Brain microvascular endothelial cell (primary cell): ENCODE measurements around the gene DENND2A.

ENCODE experiments used
- DNase-seq: peaks from one replicate; pipeline ENCODE4 v3.0.0-alpha.2; 2020
- H3K27ac ChIP-seq: fragments of 250-450 bp; sonication (Bioruptor Pico); 2 replicates; pipeline ENCODE4 v1.5.1; 2020; ENCODE audit warnings: mild to moderate bottlenecking, moderate library complexity
- H3K27me3 ChIP-seq: fragments of 250-450 bp; sonication (Bioruptor Pico); replicated peaks from 2 replicates; pipeline ENCODE4 v1.5.1; 2020; ENCODE audit warnings: mild to moderate bottlenecking
- H3K36me3 ChIP-seq: fragments of 250-450 bp; sonication (Bioruptor Pico); replicated peaks from 2 replicates; pipeline ENCODE4 v1.5.1; 2020; ENCODE audit warnings: mild to moderate bottlenecking
- H3K4me3 ChIP-seq: 2 replicates; pipeline ENCODE4 v1.5.1; 2011; ENCODE audit warnings: low read depth, mild to moderate bottlenecking, control low read depth, low read length, moderate library complexity
- in situ Hi-C: cut with HindIII; loops from 2 replicates; pipeline ENCODE4 v1.10.0; 2017; ENCODE audit warnings: low sequenced_read_pairs, low pct_ligation_motif_present
- TF ChIP-seq, protein P1 (sequence below): IDR thresholded peaks from 2 replicates; pipeline ENCODE4 v1.5.1; 2011; ENCODE audit warnings: low read depth, mild to moderate bottlenecking, moderate library complexity, low read length, control low read depth, inconsistent platforms; ENCODE audit errors: missing control alignments

The DENND2A gene

DNA sequence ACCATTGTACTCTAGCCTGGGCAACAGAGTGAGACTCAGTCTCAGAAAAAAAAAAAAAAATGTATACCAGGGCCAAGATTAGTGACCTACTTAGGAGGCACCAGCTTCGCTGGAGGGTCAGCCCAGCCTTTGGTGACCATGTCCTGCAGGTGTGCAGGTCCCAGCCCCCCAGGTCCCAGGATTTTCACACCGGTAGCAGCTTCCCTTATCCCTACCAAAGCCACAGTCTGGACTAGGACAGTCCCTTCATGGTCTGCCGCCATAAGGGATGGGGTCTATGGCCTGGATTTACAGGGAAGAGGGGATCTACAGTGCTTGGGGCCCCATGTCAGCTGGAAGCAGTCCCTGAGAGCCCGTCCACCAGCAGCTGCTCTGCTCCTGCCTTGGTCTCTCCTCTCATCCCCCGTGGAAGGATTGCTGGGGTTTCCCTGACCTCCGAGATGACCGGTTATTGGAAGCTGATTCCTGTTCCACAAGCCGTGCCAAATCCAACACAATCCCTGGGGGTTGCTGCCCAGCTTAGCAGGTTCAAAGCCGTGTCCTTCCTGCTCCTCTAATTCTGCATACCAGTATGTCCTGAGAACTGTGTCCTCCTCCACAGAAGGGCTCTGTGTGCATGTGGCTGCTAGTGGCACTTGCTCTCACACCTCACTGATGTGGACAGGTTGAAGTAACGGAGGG, 44.9 kb upstream of the DENND2A start:
- H3K27ac ChIP-seq, result no peak overlapping the region
- H3K36me3 ChIP-seq, result peaks cover 4% of the 10 kb centered on the region
- no peak overlapping the region for H3K4me3 ChIP-seq
- DNase-seq, result no peak
- TF ChIP-seq, protein P1, sequence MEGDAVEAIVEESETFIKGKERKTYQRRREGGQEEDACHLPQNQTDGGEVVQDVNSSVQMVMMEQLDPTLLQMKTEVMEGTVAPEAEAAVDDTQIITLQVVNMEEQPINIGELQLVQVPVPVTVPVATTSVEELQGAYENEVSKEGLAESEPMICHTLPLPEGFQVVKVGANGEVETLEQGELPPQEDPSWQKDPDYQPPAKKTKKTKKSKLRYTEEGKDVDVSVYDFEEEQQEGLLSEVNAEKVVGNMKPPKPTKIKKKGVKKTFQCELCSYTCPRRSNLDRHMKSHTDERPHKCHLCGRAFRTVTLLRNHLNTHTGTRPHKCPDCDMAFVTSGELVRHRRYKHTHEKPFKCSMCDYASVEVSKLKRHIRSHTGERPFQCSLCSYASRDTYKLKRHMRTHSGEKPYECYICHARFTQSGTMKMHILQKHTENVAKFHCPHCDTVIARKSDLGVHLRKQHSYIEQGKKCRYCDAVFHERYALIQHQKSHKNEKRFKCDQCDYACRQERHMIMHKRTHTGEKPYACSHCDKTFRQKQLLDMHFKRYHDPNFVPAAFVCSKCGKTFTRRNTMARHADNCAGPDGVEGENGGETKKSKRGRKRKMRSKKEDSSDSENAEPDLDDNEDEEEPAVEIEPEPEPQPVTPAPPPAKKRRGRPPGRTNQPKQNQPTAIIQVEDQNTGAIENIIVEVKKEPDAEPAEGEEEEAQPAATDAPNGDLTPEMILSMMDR, result no peak
- H3K27me3 ChIP-seq, result no peaks in the 10 kb centered on the region
- in situ Hi-C loops, result no loop called here

DNA sequence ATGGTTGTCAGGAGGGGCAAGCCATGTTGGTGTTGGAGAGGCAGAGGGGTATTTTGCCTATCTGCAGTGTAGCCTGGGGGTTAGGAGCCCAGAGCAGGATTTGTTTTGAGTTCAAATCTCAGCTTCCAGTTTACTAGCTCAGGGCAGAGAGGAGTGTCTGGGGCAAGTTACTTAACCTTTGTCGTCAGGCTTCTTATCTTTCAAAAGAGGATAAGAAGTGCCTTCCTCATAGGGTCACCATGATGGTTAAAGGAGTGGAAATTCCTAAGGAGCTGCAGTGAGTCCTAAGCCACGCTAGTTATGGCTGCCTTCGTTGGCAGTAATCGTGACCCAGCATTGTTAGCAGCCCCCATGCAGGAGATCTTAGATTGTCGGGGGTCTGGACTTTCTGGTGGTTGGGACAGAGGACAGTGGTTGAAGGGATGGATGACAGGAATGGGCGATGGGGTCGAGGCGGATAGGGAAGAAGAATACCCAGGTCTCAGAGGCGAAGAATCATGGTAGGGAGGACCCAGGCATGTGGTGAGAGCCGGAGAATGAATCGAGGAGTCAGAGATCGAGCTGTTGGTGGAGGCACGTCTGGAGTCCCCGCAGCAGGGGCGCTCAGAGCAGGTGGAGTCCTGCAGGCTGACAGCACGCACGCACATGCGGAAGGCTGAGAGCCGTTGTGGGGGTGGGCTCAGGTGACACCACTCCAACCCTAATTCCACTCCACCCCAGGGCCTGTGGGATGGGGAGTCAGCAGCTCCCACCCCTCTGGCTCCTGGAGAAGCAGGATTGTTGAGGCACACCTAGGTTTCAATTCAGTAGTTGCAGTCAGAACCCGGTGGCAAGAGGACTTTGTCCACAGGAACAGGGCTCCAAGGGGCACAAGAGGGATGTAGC, 43.7 kb upstream of the DENND2A start:
- H3K36me3 ChIP-seq, result peaks cover 4% of the 10 kb centered on the region
- H3K4me3 ChIP-seq, result no peak overlapping the region
- DNase-seq, result no peak
- no peaks in the 10 kb centered on the region for H3K27me3 ChIP-seq
- H3K27ac ChIP-seq, result no peak overlapping the region
- TF ChIP-seq, protein P1, result no peak
- in situ Hi-C loops, result no loop called here

DNA sequence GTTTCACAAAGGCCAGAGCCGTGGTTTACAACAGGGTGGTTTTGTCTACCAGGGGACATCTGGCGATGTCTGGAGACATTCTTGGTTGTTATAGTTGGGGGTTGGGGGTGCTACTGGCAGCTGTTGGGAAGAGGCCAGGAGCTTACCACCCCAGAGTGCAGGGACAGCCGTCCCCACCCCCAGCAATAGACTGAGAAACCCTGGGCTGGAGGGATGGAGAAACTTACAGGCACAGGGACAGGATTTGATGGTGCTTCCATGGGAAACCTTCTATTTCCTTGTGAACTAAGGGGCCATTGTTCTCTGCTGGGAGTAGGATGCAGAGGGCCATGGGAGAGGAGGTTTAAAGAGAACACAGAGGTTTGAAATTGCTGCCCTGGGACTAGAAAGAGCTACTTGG, 43.0 kb upstream of the DENND2A start:
- H3K36me3 ChIP-seq, result peaks cover 4% of the 10 kb centered on the region

DNA sequence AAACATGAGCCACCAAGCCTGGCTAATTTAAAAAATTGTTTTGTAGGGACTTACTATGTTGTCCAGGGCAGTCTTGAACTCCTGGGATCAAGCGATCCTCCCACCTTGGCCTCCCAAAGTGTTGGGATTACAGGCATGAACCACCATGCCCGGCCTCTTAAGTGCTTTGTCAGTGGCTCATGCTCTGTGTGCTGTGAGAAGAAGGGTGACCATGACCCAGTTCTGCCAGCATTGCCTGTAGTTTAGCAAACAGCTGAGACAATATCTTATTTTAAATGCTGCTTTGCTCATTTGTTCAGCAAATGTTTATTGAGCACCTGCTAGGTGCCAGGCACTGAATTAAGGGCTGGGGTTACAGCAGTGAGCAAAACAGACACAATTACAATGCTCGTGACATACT, 41.2 kb upstream of the DENND2A start:
- H3K36me3 ChIP-seq, result peaks cover 4% of the 10 kb centered on the region
- no peak overlapping the region for H3K27ac ChIP-seq
- in situ Hi-C loops, result no loop called here
- no peaks in the 10 kb centered on the region for H3K27me3 ChIP-seq
- DNase-seq, result no peak
- no peak overlapping the region for H3K4me3 ChIP-seq
- TF ChIP-seq, protein P1, result no peak

More for the DNA sequence above, 43.0 kb upstream of the DENND2A start:
- in situ Hi-C loops, result no loop called here
- no peaks in the 10 kb centered on the region for H3K27me3 ChIP-seq
- TF ChIP-seq, protein P1, result no peak
- no peak overlapping the region for H3K4me3 ChIP-seq
- no peak overlapping the region for H3K27ac ChIP-seq
- no peak for DNase-seq

DNA sequence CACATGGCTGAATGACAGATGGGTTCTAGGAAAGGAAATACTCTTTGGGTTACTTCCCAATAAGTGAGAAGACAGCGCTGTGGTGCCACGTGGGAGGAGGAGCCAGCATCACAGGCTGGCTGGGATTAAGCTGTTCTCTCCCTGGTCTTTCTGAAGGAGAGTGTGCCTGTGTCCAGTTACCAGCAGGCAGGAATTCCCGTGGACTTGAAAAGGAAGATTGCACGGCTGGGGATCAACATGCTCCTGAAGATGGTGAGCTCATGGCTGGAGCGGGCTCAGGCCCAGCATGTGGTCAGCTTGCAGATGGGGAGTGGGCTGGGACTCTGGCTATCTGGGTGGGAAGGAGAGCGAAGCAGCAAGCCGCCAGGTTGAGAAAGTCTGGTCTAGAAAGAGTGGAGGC, 40.3 kb upstream of the DENND2A start:
- Histone ChIP-seq H3K27me3 (no peaks in the 10 kb centered on the region), H3K4me3 (no peak overlapping the region), H3K27ac (no peak overlapping the region), H3K36me3 (peaks cover 4% of the 10 kb centered on the region)
- no peak for DNase-seq
- in situ Hi-C loops, result no loop called here
- TF ChIP-seq, protein P1, result no peak
